GM10248 (cell line): ENCODE measurements around the gene FGD2.
"Not testable (repeated sequence)": the region's sequence is repeated elsewhere in the genome, so short reads cannot be mapped to it uniquely, and the experiment has no call there.

Experiments
- CTCF ChIA-PET: fragments of 300-600 bp; sonication (Branson Sonifier 250); formaldehyde crosslinking; extraction: SDS; loops from one replicate; lab custom pipeline; 2021; ENCODE audit warnings: antibody characterized with exemption; lab: Yijun Ruan, JAX
- POLR2A ChIA-PET: fragments of 350-650 bp; sonication (Branson Sonifier 250); formaldehyde crosslinking; extraction: SDS; loops from one replicate; lab custom pipeline; 2020; ENCODE audit warnings: antibody characterized with exemption; lab: Yijun Ruan, JAX
- DNase-seq: peaks from one replicate; pipeline ENCODE4 v3.0.0; 2012; ENCODE audit errors: extremely low spot score
- CTCF ChIP-seq: IDR thresholded peaks from 2 replicates; pipeline ENCODE4 v1.5.1; 2012; ENCODE audit warnings: mild to moderate bottlenecking, low read depth; ENCODE audit errors: extremely low read depth, missing control alignments, control extremely low read depth

Gene FGD2

GRCh38 chr6:36986704-36987047 lies 18.8 kb upstream of the FGD2 start:
- ChIA-PET POLR2A (interaction anchor here (0.6 to 1.9 kb wide), 7 partner anchors 9 to 1717 kb away, joined by 3 to 10 read pairs (median 5); partner anchors contain the start of gene FGD2), CTCF (interaction anchor here (1.1 to 6.6 kb wide), 6 partner anchors 9 to 223 kb away, joined by 3 to 42 read pairs (median 6); no protein-coding TSS in a partner anchor)
- DNase-seq, result no peak
- no peak for TF ChIP-seq CTCF

- POLR2A ChIA-PET, result no interaction called here
- no peak for TF ChIP-seq CTCF
- CTCF ChIA-PET, result interaction anchor here (0.9 to 6.6 kb wide), 5 partner anchors 12 to 182 kb away, joined by 3 to 42 read pairs (median 3); no protein-coding TSS in a partner anchor
- DNase-seq, result no peak
Measured at GRCh38 chr6:36989264-36989663, 16.2 kb upstream of the FGD2 start.

- CTCF ChIA-PET, result interaction anchor here (0.8 to 1.5 kb wide), 6 partner anchors 8 to 181 kb away, joined by 3 to 5 read pairs (median 3); no protein-coding TSS in a partner anchor
- DNase-seq, POLR2A ChIA-PET: not testable (repeated sequence)
Measured at GRCh38 chr6:36990401-36990800, 15.1 kb upstream of the FGD2 start.

- ChIA-PET CTCF (interaction anchor here (1.8 to 11.7 kb wide), 3 partner anchors 18 to 22 kb away, joined by 4 to 147 read pairs (median 4); no protein-coding TSS in a partner anchor), POLR2A (no interaction called here)
- TF ChIP-seq CTCF, result no peak
- no peak for DNase-seq
Measured at GRCh38 chr6:36997811-36998722, 7.4 kb upstream of the FGD2 start.

GRCh38 chr6:36998723-36999038 lies 6.8 kb upstream of the FGD2 start:
- DNase-seq, result no peak
- CTCF ChIA-PET, result interaction anchor here (1.8 to 11.7 kb wide), 3 partner anchors 18 to 23 kb away, joined by 4 to 147 read pairs (median 4); no protein-coding TSS in a partner anchor
- TF ChIP-seq CTCF, result no peak
- POLR2A ChIA-PET, result no interaction called here

- CTCF ChIA-PET, result interaction anchor here (1.8 to 11.7 kb wide), 3 partner anchors 19 to 23 kb away, joined by 4 to 147 read pairs (median 4); no protein-coding TSS in a partner anchor
- POLR2A ChIA-PET, result no interaction called here
- no peak for DNase-seq
- TF ChIP-seq CTCF, result no peak
Measured at GRCh38 chr6:36999061-36999750, 6.2 kb upstream of the FGD2 start.
